Effector CD8-positive, alpha-beta T cell (primary cell): ENCODE data around the gene RALGPS1.

Experiments
- DNase-seq: peaks from one replicate; lab custom pipeline; 2025; lab: John Stamatoyannopoulos, UW

The RALGPS1 gene

DNA sequence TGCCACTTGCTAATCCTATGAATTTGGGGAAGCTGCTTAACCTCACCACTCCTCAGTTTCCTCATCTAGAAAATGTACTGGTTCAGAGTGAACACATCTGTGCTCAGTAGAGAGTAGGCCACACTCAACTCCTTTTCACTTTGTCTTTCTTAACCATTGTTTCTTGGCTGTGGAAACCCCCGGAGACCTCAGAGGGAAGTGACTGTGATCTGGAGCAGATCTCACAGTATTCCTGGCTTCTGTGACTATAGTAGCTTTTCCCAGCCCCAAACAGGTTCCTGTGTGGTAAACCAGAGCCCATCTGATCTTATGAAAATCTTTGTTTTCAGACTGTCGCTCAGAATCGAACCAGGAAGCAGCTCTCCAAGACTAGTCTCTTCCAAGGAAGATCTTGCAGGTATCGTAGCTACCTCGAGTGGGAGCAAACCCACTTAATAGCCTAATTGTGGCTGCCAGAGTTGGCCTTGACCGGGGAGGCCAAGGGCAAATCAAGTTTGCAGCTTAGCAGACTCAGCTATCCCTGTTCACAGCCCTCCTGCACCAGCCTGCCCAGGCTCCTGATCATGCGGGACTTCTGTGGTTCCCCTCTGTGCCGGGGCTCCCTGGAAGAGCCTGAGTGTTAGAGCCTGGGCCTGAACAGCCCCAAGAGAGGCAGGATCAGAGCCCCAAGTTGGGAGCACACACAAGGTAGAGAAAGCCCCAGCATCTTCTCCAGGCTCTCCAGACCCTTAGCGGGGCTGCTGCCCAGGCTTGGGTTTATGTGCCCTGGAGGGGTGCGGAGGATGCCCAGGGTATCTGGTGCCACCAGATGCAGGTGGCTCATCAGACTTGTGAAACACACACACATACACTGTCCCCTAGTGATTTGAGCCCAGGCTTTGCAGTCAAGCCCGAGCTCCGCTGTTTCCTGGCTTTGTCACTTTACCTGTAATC lies 260.1 kb downstream of the RALGPS1 start:
- no peak for DNase-seq

- DNase-seq = no peak
Observed at GRCh38 chr9:127175319-127175715, 260.7 kb downstream of the RALGPS1 start.

DNA sequence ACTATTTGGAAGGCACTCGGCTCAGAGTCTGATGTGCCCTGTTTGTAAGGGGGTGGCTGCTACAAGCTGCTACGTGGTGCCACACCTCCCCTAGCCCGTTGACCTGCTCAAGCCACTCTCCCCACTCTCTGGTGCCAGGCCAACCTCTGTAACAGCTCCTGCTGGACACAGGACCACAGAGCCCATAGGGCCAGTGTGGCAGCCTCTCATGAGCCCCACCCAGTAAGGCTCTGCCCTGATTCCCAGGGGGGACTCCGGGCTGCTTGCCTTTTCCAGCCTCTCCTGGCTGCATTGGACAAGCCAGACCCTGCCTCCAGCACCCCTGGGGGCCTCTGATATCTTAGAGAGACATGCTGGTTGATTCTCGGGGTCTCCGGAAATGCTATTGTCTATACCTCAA lies 261.2 kb downstream of the RALGPS1 start:
- no peak for DNase-seq

GRCh38 chr9:127176631-127177030 lies 262.0 kb downstream of the RALGPS1 start:
- no peak for DNase-seq

- DNase-seq = no peak
Observed at GRCh38 chr9:127177231-127177630, 262.6 kb downstream of the RALGPS1 start.

DNA sequence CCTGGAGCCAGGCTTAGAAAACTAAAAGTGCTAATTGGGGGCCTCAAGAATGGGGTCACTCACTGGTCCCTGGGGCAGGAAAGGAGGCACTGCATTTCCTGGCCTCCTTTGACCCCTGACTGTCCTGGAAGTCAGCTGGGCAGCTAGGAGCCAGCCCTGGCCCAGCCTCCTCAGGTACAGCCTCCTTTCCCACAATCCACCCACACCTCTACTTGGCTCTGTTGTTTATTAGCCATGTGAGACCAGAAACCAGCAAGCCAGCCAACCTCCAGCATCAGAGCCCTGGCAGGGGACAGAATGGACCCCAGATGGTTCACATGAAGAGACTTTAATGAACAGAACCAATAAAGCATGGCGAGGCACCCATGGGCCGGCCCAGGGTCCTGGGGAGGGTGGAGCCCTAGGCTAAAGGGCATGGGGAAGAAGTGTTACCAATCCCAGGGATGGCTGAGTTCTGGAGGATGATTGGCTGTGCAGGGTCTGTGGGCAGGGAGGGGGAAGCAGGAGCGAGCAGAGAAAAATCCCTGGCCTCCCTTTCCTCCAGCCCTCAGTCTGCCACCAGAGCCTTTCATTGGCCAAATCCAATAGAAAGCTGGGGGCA lies 263.2 kb downstream of the RALGPS1 start:
- no peak for DNase-seq

DNA sequence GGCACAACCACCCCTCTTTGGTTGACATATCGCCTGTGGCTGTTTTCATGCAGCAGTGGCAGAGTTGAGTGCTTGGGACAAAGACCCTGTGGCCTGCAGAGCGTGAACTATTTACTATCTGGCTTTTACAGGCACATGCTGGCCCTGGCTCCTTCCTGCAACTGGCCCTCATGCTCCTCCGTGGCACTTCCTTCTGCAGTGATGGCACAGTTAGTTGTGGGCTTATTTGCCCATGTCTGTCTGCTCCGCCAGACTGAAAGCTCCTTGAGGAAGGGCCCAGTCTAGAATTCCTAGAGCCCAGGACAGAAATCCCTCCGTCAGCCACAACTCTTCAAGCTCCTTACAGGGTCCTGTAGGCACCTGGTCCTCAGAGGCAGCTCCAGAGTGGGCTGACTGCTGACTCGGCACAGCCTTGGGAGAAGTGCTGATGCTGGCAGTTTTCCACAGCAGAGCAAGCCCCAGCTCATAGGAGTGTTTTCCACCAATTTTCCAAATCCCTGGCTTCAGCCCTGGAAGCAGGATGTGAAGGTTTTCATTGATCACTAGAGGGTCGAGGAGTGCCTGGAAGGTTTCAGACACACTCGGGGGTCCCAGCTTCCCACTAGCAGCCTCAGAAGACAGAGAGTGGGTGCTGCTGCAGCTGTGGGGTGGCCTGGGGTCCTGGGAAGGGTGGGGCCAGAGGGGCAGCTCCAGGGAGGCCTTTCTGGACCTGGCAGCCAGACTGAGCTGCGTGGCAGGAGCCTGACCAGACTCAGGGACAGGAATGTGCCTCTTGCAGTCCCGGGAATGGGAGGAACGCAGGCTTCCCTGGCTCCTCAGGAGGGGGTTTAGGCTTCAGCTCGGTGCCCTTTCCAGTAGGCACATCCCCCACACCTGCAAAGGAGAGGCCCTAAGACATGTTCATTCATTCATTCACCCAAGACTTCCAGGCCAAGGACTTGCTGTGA lies 264.4 kb downstream of the RALGPS1 start:
- no peak for DNase-seq

DNA sequence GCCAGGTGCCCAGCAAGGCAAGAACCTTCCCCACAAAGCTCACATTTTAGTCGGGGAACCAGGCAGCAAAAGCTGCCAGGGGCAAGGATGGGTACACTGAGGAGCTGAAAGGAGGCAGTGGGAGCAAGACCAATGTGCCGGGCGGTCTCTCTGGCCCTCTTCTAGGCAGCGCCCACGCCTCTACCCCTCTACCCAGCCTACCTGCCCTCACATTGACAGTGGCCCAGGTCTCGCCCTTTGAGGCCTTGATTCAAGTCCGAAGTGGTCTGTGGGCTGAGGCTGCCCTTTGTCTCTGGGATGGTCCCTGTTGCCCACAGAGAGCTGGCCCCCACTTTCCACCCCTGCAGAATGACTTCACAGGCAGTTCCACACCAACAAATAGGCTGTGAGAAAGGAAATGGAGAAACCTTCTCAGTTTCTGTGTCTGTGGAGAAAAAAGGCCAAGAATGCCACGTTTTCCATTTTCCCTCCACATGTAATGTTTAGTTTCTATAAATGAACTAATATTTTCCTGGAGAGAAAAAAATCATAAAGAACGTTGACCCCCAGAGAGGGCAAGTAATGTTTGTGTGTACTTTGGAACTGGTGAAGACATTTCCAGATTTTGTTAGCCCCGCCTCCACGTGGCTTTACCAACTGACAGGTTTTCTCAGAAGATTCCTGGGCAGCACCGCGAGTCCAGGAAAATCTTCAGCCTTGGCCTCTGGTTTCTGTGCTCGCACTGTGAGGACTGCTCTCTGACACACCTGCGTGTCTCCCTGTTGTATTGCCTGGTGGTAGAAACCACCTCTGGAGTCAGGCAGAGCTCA lies 265.3 kb downstream of the RALGPS1 start:
- DNase-seq = no peak

GRCh38 chr9:127180457-127181314 lies 266.1 kb downstream of the RALGPS1 start:
- DNase-seq = no peak

DNA sequence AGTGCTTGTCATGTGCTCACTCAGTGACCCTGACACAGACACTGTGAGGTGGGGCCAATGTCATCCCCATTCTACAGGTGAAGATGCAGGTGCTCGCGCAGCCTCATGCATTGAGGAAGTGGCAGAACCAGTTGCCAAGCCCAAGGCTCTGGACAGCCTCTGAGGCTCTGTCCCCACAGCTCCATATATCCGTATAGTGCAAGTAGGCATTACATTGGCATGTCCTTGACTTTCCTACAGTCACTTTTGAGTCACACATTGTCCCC lies 266.7 kb downstream of the RALGPS1 start:
- DNase-seq = no peak

GRCh38 chr9:127181595-127182190 lies 267.1 kb downstream of the RALGPS1 start:
- DNase-seq = no peak

GRCh38 chr9:127182901-127183746 lies 268.5 kb downstream of the RALGPS1 start:
- DNase-seq = no peak

DNA sequence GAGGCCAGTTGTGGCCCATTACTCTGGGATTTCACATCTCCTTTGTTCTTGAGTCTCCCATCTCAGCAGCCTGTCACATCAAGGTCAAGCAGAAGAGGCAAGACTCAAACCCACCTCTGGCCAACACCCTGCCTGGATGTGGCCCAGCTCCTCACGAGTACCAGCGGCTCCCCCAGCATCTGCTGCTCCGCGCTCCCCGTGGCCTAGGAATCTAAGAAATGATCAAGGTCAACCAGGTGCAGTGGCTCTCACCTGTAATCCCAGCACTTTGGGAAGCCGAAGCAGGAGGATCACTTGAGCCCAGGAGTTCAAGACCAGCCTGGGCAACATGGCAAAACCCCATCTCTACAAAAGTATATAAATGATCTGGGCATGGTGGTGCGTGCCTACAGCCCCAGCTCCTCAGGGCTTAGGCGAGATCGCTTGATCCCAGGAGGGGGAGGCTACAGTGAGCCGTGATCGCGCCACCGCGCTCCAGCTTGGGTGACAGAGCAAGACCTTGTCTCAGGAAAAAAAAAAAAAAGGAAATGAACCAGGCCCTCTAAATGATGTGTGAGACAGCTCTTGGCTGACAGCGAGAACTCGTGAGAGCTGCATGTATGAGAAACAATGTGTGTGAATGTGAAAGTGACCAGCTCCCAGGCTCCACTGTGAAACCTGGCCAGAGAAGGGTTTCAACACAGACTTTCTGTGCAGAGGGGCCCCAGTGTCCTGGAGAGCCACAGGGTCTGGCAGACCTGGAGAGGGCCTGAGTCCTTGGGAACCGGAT lies 269.4 kb downstream of the RALGPS1 start:
- no peak for DNase-seq

- DNase-seq = no peak
Observed at GRCh38 chr9:127184641-127185040, 270.1 kb downstream of the RALGPS1 start.

DNA sequence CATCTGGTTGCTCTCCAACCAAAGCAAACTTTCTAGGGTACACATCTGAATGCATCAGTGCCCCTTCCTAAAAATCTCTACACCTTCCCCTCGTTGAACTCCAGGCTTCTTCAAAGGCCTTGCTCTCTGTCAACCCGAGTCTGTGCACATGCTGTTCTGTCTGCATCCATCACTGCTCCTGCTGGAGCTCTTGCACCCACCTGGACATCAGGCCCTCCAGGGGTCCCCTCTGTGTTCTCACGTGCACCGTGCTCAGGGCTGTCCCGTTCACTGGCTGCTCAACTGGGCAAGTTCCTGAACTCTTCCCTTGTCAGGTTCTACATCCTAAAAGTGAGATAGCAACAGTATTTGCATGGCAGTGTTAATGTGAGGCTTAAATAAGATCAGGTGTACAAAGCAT lies 270.6 kb downstream of the RALGPS1 start:
- no peak for DNase-seq

DNA sequence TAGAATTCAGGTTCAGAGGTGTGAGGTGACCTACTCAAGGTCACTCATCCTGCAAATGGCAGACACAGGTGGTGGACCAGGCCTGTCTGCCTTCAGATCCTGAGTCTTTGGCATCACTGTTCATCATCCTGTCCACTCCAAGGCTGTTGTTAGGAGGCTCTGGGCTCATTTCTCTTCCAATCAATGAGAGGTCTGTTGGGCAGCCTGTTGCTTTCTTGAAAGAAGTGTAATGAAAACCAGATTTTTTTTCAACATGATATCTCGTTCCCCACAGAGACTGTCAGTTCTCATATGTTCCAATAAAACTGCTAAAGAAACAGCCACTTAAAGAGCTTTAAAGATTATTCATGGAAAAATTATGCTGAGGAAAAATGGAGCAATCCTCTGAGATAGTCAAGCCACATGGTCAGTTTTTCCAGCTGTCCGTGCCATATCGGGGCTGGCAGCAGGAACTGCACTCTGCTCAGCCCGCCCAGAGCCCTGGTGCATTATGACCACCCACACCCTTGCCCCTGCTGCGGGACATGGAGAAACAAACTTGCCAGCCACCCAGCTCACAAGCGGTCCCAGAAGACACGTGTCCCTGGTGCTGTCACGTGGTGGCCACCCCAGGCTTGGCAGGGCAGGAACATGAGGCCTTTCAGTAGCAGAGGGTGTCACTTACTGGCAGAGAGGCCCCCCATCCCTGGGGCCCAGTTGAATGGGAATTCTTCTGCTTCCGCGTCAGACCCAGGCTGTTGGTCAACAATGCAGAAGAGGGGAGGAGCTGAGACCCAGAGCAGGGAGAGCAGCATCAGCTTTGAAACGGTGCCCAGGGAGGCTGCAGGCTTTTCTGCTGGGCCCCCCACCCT lies 271.6 kb downstream of the RALGPS1 start:
- DNase-seq = no peak

- no peak for DNase-seq
Observed at GRCh38 chr9:127186806-127187205, 272.2 kb downstream of the RALGPS1 start.
